Breast epithelium (tissue), 4 donors: Measurements from ENCODE around the gene MRPL20. TPM values are rescaled to one million over a fixed set of nuclear protein-coding genes. Genes with fewer than 3 reads are reported as not detected.
"Not testable (repeated sequence)": the region's sequence is repeated elsewhere in the genome, so short reads cannot be mapped to it uniquely, and the experiment has no call there.

Experiments used
- DNase-seq, 2 donors: peaks; one replicate each; pipeline ENCODE4 v3.0.0-alpha.2; 2019; ENCODE audit warnings: low spot score in 2 of 2
- H3K27ac ChIP-seq, 2 donors: fragments of 200-600 bp; sonication (generic) in 1 of 2; one replicate each; pipeline ENCODE4 v1.5.1; 2016 to 2019; ENCODE audit warnings: mild to moderate bottlenecking in 1 of 2
- H3K27me3 ChIP-seq, 2 donors: fragments of 200-600 bp; sonication (generic) in 1 of 2; one replicate each; pipeline versions ENCODE4 v1.5.1 to v1.6.0; 2017 to 2019; ENCODE audit warnings: control low read depth in 1 of 2, mild to moderate bottlenecking in 1 of 2
- H3K36me3 ChIP-seq: fragments of 200-600 bp; one replicate; pipeline ENCODE4 v1.5.1; 2019
- H3K4me1 ChIP-seq, 2 donors: fragments of 200-600 bp; sonication (generic); one replicate each; pipeline ENCODE4 v1.5.1; 2016 to 2019; ENCODE audit warnings: control low read depth in 1 of 2
- H3K4me3 ChIP-seq, 3 donors: fragments of 200-600 bp; sonication (generic); 1 replicate in 2 of 3; 2 replicates in 1 of 3; pipeline ENCODE4 v1.5.1; 2016 to 2019; ENCODE audit warnings: mild to moderate bottlenecking in 3 of 3, moderate library complexity in 2 of 3
- H3K9me3 ChIP-seq, 2 donors: fragments of 200-600 bp; sonication (generic) in 1 of 2; one replicate each; pipeline ENCODE4 v1.5.1; 2016 to 2019; ENCODE audit warnings: control low read depth in 1 of 2
- CTCF ChIP-seq, 3 donors: fragments of 450-650 bp; IDR thresholded peaks; one replicate each; pipeline ENCODE4 v1.5.1; 2016 to 2017; ENCODE audit warnings: antibody characterized with exemption in 3 of 3, mild to moderate bottlenecking in 3 of 3, moderate library complexity in 3 of 3
- POLR2A ChIP-seq: fragments of 450-650 bp; IDR thresholded peaks from one replicate; pipeline ENCODE4 v1.6.1; 2016; ENCODE audit warnings: antibody characterized with exemption, mild to moderate bottlenecking, moderate library complexity
- POLR2AphosphoS5 ChIP-seq, 3 donors: sonication (generic); formaldehyde crosslinking; IDR thresholded peaks; one replicate each; pipeline ENCODE4 v1.6.1; 2017; ENCODE audit warnings: antibody characterized with exemption in 3 of 3
- intact Hi-C: fragments of 100-400 bp; cut with DNase I; formaldehyde crosslinking; loops from one replicate; pipeline ENCODE4 v1.15.1; 2023; ENCODE audit warnings: low total_unique reads
- total RNA-seq, 3 donors: library from RNA; depleted of rRNA; stranded (reverse); fragments of >200 nt; gene quantifications; one replicate each; pipeline ENCODE4 v1.1.0, GENCODE V29; 2016

MRPL20 gene
- total RNA-seq, 3 donors from 2014 or later: 127 to 149 (median 147) TPM

GRCh38 chr1:1390675-1391074 is 16.4 kb downstream of the MRPL20 start:
- H3K4me3 ChIP-seq: no peak overlapping the region
- H3K9me3 ChIP-seq: no peaks in the 10 kb centered on the region
- no peak overlapping the region for H3K27ac ChIP-seq
- intact Hi-C loops: no loop called here
- H3K36me3 ChIP-seq: peaks cover 36% of the 10 kb centered on the region
- no peak for DNase-seq
- no peaks in the 10 kb centered on the region for H3K4me1 ChIP-seq
- TF ChIP-seq POLR2AphosphoS5 (IDR thresholded peaks at IDR 0.05) (no peak), CTCF (IDR thresholded peaks at IDR 0.05) (no peak)
- H3K27me3 ChIP-seq: no peaks in the 10 kb centered on the region

GRCh38 chr1:1388078-1388472 is 19.0 kb downstream of the MRPL20 start:
- intact Hi-C loops: no loop called here
- Histone ChIP-seq H3K4me3 (no peak overlapping the region), H3K9me3 (no peaks in the 10 kb centered on the region), H3K27ac (no peak overlapping the region), H3K36me3 (peaks cover 27% of the 10 kb centered on the region), H3K4me1 (no peaks in the 10 kb centered on the region), H3K27me3 (no peaks in the 10 kb centered on the region)
- TF ChIP-seq CTCF (IDR thresholded peaks at IDR 0.05): no peak
- no peak for TF ChIP-seq POLR2A
- DNase-seq: no peak

DNA sequence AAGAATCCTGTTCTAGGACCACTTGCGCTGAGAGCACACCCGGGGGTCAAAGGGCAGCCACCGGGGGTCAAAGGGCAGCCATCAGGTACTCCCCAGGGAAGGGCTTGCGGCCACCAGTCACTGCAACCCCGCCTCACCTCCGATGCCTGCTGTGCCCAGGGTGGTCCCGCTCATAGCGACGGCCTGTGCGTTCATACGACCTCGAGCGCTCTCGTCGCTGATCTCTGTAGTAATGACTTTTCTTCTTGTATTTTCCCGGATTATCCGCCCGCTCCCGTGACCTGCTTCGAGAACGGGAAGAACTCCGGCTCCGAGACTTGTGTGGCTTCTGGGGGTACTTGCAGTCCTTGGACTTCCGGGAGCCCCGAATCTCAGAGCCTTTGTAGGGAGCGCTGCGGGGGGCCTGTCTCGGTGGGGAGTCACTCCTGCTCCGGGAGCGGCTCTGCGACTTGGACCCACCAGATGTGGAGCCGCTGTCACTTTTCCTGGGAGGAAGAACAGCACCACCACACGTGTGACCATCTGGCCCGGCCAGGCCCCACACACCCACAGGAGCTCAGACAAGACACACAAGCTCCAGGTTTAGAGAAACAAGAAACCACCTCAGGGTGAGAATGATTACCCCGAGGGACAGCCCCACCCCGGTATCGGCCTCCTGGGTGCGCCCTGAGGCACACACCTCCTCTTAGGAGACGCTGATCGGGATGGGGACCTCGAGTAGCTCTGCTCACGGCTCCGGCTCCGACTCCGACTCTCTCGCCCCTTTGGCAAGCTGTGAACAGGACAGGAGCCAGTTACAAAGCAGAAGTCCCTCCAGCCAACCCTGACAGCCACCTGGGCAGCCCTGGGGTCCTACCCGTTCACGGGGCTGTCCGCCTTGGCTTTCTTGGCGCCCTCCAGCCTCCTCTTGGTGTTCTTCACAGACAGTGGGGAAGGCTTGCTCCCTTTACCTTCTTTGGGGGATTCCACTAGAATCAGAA is 19.7 kb downstream of the MRPL20 start:
- no peaks in the 10 kb centered on the region for H3K4me1 ChIP-seq
- no peak for DNase-seq
- intact Hi-C loops: no loop called here
- no peaks in the 10 kb centered on the region for H3K27me3 ChIP-seq
- H3K36me3 ChIP-seq: peaks cover 23% of the 10 kb centered on the region
- H3K4me3 ChIP-seq: no peak overlapping the region
- H3K9me3 ChIP-seq: no peaks in the 10 kb centered on the region
- TF ChIP-seq CTCF (IDR thresholded peaks at IDR 0.05) (no peak), POLR2A (no peak), POLR2AphosphoS5 (IDR thresholded peaks at IDR 0.05) (no peak)
- H3K27ac ChIP-seq: no peak overlapping the region

- Histone ChIP-seq H3K9me3 (no peaks in the 10 kb centered on the region), H3K27ac (no peak overlapping the region), H3K4me1 (no peaks in the 10 kb centered on the region), H3K27me3 (no peaks in the 10 kb centered on the region), H3K36me3 (peaks cover 17% of the 10 kb centered on the region), H3K4me3 (no peak overlapping the region)
- intact Hi-C loops: no loop called here
- no peak for DNase-seq
- TF ChIP-seq POLR2A (no peak), CTCF (IDR thresholded peaks at IDR 0.05) (no peak), POLR2AphosphoS5 (IDR thresholded peaks at IDR 0.05) (no peak)
Measured at GRCh38 chr1:1385931-1386330, 21.2 kb downstream of the MRPL20 start.

DNA sequence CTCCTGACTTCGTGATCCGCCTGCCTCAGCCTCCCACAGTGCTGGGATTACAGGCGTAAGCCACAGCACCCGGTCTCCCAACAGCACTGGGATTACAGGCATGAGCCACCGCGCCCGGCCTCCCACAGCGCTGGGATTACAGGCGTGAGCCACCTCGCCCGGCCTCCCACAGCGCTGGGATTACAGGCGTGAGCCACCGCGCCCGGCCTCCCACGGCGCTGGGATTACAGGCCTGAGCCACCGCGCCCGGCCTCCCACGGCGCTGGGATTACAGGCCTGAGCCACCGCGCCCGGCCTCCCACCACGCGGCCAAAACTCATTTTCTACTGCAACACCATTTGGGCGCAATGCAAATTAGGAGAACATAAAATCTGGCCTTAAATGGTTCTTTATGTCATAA is 21.8 kb downstream of the MRPL20 start:
- H3K27ac ChIP-seq, H3K4me1 ChIP-seq, DNase-seq, H3K4me3 ChIP-seq, H3K9me3 ChIP-seq, intact Hi-C loops, H3K27me3 ChIP-seq: not testable (repeated sequence)
- H3K36me3 ChIP-seq: peaks cover 17% of the 10 kb centered on the region
